ENCODE results near the gene PCSK4.

The PCSK4 gene

GRCh38 chr19:1460033-1460995 lies 29.8 kb downstream of the PCSK4 start:
- Histone ChIP-seq H3F3A (ENCODE audit: control insufficient read depth, insufficient read depth) (no peaks in the 10 kb centered on the region; the same call in 1 of the 2 replicates), H3K4me3 (ENCODE audit: low read length) (no peak overlapping the region), H3K9me3 (ENCODE audit: control insufficient read depth, insufficient read depth, low read length) (no peaks in the 10 kb centered on the region), H3K4me2 (ENCODE audit: low read length) (no peak overlapping the region), H3K79me2 (ENCODE audit: control insufficient read depth, low read length) (no peaks in the 10 kb centered on the region), H3K27ac (ENCODE audit: low read depth, low read length) (no peak overlapping the region), H4K20me1 (ENCODE audit: control insufficient read depth, insufficient read depth, low read depth, low read length) (peaks cover 4% of the 10 kb centered on the region; the same call in 1 of the 2 replicates), H3K27me3 (ENCODE audit: control insufficient read depth, low read length) (no peaks in the 10 kb centered on the region), H3K4me1 (ENCODE audit: control insufficient read depth, low read length) (peaks cover 10% of the 10 kb centered on the region), H3K36me3 (ENCODE audit: control insufficient read depth, low read length) (no peaks in the 10 kb centered on the region), H3K9me2 (replicated peaks; ENCODE audit: control insufficient read depth, low read length) (no peaks in the 10 kb centered on the region)
- TF ChIP-seq CTCF (IDR thresholded peaks at IDR 0.05; ENCODE audit: low read depth, low read length, poor library complexity, severe bottlenecking) (no peak), EZH2phosphoT487 (IDR thresholded peaks at IDR 0.05; ENCODE audit: borderline replicate concordance, low read length) (no peak)

DNA sequence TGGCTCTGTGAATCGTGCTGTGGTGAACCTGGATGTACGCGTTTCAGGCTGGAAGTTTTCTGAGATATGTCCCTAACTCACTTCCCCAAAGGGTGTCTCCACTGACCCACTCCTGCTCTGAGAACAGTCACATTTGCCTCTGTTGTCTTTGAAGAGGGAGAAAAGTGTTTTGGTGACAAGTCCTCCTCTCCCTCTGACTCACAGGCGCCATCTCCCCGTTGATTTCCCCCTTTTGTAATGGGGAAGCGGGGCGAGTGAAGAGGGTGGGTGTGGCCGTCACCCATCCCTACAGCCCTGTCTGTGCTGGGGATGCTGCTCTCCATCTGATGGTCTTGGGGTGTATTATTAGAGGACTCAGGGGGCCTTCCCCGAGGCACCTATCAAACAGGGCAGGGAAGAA lies 30.7 kb downstream of the PCSK4 start:
- Histone ChIP-seq H4K20me1 (ENCODE audit: control insufficient read depth, insufficient read depth, low read depth, low read length) (peaks cover 4% of the 10 kb centered on the region; the same call in 1 of the 2 replicates), H3F3A (ENCODE audit: control insufficient read depth, insufficient read depth) (peaks cover 4% of the 10 kb centered on the region; the same call in 1 of the 2 replicates), H3K36me3 (ENCODE audit: control insufficient read depth, low read length) (no peaks in the 10 kb centered on the region), H3K27ac (ENCODE audit: low read depth, low read length) (no peak overlapping the region), H3K9me2 (replicated peaks; ENCODE audit: control insufficient read depth, low read length) (no peaks in the 10 kb centered on the region), H3K4me1 (ENCODE audit: control insufficient read depth, low read length) (peaks cover 17% of the 10 kb centered on the region), H3K4me2 (ENCODE audit: low read length) (no peak overlapping the region), H3K9me3 (ENCODE audit: control insufficient read depth, insufficient read depth, low read length) (no peaks in the 10 kb centered on the region), H3K4me3 (ENCODE audit: low read length) (no peak overlapping the region), H3K27me3 (ENCODE audit: control insufficient read depth, low read length) (no peaks in the 10 kb centered on the region), H3K79me2 (ENCODE audit: control insufficient read depth, low read length) (no peaks in the 10 kb centered on the region)
- no peak for TF ChIP-seq EZH2phosphoT487 (IDR thresholded peaks at IDR 0.05; ENCODE audit: borderline replicate concordance, low read length)
- no peak for TF ChIP-seq CTCF (IDR thresholded peaks at IDR 0.05; ENCODE audit: low read depth, low read length, poor library complexity, severe bottlenecking)

GRCh38 chr19:1457892-1458291 lies 32.3 kb downstream of the PCSK4 start:
- Histone ChIP-seq H3K79me2 (ENCODE audit: control insufficient read depth, low read length) (no peaks in the 10 kb centered on the region), H4K20me1 (ENCODE audit: control insufficient read depth, insufficient read depth, low read depth, low read length) (peaks cover 4% of the 10 kb centered on the region), H3K36me3 (ENCODE audit: control insufficient read depth, low read length) (no peaks in the 10 kb centered on the region), H3K27me3 (ENCODE audit: control insufficient read depth, low read length) (no peaks in the 10 kb centered on the region), H3K9me3 (ENCODE audit: control insufficient read depth, insufficient read depth, low read length) (no peaks in the 10 kb centered on the region), H3F3A (ENCODE audit: control insufficient read depth, insufficient read depth) (peaks cover 8% of the 10 kb centered on the region; the same call in 1 of the 2 replicates), H3K4me3 (ENCODE audit: low read length) (no peak overlapping the region), H3K4me2 (ENCODE audit: low read length) (no peak overlapping the region), H3K9me2 (replicated peaks; ENCODE audit: control insufficient read depth, low read length) (no peaks in the 10 kb centered on the region), H3K27ac (ENCODE audit: low read depth, low read length) (no peak overlapping the region), H3K4me1 (ENCODE audit: control insufficient read depth, low read length) (peaks cover 27% of the 10 kb centered on the region)
- TF ChIP-seq CTCF (IDR thresholded peaks at IDR 0.05; ENCODE audit: low read depth, low read length, poor library complexity, severe bottlenecking): no peak
- TF ChIP-seq EZH2phosphoT487 (IDR thresholded peaks at IDR 0.05; ENCODE audit: borderline replicate concordance, low read length): no peak

All from DOHH2 (cell line).